GM18511 (cell line): Measurements from ENCODE around the gene PRKCH.
"Not testable (repeated sequence)": the region's sequence is repeated elsewhere in the genome, so short reads cannot be mapped to it uniquely, and the experiment has no call there.

ENCODE experiments used
- ATAC-seq: cut with Tn5 transposase; IDR thresholded peaks from one replicate; pipeline ENCODE4 v1.9.1; 2021; ENCODE audit warnings: mild to moderate bottlenecking, moderate library complexity; ENCODE audit not compliant: unreplicated experiment

Gene PRKCH

DNA sequence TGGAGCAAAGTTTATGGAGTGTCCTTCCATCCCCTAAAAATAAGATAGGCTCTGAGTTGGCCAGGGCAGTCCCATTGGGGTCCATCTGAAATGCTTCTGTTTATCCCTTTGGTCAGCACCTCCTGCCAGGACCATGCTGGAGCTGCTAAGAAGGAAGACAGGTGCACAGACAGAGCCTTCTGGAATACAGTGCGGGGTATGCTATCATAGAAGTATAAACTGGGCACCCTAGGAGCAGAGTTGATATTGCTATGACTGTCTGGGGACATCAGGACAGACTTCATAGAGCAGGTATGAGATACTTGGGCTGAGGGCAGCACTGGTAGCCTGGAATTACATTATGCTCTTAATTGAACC is 203.5 kb downstream of the PRKCH start:
- no peak for ATAC-seq

DNA sequence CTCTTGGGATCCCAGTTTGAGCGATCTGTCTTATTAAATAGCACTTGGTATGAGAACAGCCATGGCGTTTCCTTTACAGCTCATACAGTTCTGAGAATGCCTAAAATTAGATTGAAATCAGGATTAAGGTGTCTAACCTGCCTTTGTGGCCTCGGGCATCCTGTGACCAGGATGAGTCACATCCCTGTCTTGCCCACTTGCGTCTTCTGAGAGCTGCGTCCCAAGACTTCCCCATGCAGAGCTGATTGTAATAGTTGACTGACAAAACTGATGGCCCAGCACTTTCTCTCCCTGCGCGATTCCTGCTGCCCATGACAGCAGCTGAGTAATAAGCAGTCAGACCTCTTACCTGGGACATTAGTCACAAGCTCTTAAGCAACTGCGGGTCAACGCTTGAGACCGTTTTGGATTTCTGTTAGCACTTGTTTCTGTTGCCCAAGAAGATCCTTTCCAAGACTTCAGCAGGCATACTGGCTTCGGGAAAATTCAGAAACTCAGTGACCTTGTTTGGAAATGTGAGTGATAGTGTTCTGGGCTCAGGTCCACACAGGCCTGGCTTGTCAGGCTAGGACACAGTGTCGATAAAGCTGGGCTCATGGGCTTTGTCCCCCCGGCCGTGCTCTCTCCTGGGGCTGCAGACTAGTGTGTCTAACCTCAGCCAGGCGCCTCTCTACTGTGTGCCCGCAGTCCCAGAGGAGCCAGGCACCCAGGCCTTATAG is 204.1 kb downstream of the PRKCH start:
- peak; percentile 87 for ATAC-seq

DNA sequence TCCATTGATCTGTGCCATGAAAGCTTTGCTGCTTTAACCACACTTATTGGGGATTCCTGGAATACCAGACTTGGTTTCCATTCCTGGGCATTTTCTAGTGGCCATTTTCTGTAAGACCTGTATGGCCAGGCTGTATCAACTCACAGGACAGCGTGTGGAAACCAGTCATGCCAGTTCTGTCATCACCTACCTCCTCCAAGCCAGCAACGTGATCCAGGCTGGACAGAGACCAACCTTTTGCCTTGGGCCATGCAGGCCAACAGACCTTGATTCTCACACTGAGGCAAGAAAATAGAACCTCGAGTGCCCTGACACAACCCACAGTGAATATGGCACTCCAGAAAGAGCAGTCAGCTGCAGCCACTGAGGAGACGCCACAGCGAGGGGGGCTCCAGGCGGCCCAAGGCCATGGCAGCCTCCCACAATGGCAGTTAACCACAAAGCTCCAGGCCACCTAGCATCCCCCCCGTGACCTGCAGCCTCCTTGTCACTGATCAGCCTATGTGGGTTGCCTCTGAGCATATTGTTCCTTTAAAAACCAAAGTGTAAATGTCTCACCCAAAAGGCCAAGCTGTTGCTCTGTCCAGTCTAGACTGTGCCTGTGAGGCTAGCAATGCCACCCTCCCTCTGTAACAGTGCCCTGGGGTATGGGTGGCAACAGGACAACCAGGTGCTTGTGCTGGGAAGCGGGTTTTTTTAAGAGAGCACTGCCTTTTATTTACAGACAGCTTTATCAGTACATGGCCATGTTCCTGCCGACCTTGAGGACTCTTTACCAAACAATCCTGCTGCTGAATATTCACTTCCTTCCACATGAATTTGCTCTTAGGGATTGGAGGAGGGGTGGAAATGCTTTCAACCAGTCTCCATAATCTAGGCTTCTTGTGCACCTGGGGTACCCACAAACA is 205.3 kb downstream of the PRKCH start:
- ATAC-seq: no peak

DNA sequence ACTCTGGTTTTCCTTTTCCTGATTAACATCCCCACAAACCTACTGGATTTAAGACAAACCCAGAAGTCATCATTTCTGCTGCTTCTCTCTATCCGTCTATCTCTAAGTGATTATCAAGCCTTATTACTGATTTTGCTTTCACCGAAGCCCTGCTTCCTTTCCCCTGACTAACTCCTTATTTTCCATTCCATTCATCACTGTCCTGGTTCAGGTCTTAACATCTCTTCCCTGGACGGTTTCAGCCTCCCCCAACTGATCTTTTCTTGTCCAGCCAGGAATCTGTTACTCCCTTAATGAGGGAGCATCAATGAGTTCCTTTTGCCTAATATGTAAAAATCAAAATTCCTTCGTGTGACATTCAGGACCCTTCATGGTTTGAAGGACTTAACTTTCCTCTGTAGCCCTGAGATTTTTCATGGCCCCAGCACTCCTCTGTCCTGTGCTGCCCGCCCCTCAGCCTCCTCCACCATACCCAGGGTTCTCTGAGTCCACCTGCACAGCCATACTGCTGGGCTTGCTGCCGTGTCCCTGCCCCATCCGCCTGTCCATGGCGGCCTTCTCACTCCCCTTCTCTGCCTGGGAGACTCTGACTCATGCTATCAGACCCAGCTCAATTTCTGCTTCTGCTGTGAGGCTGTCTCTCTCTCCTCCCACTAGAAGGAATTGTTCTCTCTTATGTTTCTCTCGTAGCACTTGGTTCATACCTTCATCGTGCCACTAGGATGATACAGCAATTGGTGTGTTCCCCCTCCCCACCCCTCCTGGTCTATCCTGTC is 206.1 kb downstream of the PRKCH start:
- ATAC-seq: no peak

DNA sequence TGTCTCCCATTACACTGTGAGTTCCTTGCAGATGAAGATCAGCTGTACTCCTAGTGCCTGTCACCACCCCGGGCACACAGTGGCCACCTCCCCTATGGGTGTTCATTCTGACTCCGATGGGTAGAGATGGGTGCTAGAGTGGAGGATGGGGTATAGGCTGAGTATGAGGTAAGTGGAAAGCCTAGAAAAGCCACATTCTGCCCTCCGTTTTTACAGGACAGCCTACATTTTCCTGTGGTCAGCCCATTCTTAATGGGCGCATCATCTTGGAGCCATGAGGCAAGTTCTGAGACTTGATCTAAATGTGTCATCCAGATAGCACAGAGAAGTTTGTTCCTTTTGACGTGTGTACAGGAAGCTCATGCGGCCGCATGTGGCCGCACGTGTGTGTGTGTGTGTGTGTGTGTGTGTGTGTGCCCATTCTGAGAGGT is 207.2 kb downstream of the PRKCH start:
- no peak for ATAC-seq

DNA sequence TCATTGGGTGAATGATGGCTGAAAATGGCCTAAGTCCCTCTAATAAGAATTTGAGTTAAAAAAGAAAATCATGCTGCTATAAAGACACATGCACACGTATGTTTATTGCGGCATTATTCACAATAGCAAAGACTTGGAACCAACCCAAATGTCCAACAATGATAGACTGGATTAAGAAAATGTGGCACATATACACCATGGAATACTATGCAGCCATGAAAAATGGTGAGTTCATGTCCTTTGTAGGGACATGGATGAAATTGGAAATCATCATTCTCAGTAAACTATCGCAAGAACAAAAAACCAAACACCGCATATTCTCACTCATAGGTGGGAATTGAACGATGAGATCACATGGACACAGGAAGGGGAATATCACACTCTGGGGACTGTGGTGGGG is 208.0 kb downstream of the PRKCH start:
- not testable (repeated sequence) for ATAC-seq

DNA sequence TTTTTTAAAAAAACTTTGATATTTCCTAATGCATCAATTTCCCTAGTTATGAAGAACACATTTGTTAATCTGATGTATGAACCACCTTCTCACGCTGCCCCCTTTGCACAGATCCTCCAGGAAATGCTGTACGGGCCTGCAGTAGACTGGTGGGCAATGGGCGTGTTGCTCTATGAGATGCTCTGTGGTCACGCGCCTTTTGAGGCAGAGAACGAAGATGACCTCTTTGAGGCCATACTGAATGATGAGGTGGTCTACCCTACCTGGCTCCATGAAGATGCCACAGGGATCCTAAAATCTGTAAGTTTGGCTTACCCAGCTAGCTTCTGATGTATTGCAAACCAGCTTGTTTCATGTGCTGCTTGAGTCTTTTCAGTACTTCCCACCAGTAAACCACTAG is 208.9 kb downstream of the PRKCH start:
- no peak for ATAC-seq

DNA sequence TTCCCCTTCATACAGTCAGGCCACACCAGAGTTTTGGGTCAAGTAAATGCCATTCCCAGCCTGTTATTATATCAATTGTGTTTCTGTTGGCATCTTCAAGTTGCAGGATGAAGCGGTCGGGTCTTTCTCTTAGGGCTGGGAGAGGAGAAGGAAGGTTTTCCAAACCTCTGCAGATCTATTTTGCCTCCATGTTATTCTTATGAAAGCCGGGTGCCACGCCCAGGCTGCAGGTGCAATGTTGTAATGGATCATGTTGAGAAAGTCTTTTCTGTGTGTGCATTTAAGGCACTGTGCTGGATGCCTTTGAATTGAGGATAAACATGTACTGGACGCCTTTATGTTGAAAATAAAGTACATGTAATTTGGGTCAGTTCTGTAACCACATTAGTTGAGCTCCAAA is 209.5 kb downstream of the PRKCH start:
- ATAC-seq: no peak

DNA sequence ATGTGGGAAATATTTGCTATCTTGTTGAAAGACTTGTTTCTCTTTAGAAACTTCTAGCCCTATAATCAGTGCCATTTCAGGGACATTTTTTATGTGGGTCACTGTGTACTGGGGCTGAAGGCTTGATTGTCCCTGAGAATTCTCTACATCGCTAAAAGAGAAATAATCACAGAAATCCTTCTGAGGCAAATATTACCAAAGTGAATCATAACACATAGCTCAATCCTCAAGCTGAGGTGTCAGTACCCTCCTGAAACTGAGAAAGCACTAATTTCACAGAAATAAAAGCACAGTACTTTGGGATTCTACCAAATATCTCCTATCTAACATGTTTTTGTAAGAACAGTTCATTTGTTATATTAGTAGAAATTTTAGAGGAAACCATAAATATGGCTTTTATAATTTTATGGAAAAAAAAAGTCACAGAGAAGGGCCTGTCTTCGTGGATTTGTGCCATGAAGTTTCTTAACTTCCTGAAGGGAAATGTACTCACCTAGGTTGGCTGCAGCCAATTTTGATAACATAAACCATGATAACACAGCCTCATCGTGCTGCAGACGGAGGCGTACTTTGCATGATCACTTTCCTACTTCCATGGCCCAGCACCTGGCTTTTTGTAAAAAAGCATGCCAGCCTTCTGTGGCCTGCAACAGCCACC is 210.2 kb downstream of the PRKCH start:
- no peak for ATAC-seq

DNA sequence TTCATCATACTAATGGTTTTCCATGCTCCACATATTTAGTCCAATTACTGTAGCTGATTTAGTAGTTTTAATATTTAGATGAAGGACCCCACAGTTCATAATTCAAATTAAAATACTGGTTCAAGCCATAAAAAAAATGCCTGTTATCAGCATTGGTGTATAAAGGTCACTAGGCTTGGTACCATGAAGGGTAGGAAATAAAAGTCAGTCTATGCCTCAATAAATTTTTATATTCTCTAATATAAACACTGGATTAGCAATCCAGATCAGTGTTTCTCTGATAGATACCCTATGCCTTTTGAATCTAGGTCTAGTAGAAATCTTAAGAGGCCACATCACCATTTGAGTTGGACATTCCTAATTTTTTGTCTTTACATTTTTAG is 210.7 kb downstream of the PRKCH start:
- ATAC-seq: no peak

DNA sequence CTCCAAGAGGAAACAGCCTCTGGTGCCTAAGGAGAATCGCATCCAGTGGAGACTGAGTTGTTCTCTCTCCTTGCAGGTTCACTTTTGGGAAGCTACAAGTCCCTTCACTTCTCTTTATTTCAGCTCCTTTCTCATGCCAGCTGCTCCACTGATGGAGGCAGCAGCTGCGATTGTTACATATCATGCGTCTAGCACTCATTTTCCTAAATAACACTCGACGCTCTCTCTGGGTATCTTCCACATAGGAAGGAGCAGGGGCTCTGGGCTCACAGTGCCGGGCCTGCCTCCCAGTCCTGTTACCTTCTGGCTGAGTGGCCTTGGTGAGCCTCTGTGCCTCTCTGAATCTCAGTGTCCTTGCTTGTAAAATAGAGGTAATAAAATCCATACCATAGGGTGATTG is 211.4 kb downstream of the PRKCH start:
- no peak for ATAC-seq

DNA sequence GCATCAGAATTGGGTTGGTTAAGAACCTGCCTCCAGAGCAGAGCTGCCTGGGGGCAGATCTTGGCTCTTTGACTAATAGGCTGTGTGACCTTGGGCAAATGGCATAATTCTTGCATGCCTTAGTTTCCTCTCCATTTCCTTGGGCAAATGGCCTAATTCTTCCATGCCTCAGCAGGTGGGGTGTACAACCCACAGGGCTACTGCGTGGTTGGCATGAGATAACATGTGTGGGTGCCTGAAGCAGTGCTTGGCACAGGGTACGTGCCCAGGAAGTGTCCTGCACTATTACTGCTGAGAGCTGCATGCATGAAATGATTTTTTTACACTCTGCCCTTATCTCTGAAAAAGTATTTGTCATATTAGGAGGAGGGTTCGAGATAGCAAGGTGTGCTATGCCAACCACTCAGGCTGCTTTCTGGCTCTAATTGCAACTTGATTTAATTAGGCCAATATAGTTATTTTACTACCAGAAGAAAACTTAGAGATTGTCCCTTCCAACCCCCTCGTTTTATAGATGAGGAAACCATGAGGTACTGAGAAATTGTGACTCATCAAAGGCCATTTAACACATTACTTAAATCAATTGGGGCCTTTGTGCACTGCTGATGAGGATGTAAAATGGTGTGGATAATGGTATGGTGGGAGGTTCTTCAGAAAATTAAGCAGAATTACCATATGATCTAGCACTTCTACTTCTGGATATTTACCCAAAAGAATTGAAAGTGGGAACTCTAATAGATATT is 212.3 kb downstream of the PRKCH start:
- ATAC-seq: no peak

DNA sequence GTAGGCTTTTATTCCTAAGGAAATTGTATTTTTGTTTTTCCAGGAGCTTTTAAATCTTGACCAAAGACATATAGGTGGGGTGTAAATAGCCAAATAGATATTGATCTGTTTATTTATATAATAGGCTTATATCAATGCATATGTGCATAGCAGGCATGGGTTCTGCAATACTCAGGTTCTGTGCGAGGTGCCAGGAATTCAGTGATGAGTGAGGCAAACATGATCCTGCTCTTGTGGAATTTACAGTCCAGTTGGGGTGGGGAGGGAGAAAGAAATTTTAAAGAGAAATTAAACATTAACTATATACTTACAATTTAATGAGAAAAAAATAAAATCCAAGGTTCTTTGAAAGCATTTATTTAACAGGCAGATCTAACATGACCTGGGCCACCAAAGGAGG is 213.7 kb downstream of the PRKCH start:
- no peak for ATAC-seq

DNA sequence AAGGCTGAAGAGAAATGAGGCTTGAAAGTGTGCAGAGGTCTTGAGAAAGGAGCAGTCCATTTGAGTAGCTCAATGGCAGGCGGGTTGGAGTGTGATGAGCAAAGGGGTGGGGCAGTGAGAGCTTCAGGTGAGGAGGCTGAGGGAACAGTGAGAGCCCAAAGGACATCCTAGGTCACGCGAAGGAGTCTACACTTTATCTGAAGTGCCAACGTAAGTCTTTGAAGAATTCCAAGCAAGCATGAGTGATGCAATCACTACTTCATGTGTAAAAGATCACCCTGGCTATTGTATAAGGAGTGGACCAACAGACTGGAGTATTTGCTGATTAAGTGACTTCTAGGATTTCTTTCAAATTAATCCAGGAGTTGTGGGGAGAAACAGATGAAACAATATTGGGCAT is 214.1 kb downstream of the PRKCH start:
- ATAC-seq: no peak

DNA sequence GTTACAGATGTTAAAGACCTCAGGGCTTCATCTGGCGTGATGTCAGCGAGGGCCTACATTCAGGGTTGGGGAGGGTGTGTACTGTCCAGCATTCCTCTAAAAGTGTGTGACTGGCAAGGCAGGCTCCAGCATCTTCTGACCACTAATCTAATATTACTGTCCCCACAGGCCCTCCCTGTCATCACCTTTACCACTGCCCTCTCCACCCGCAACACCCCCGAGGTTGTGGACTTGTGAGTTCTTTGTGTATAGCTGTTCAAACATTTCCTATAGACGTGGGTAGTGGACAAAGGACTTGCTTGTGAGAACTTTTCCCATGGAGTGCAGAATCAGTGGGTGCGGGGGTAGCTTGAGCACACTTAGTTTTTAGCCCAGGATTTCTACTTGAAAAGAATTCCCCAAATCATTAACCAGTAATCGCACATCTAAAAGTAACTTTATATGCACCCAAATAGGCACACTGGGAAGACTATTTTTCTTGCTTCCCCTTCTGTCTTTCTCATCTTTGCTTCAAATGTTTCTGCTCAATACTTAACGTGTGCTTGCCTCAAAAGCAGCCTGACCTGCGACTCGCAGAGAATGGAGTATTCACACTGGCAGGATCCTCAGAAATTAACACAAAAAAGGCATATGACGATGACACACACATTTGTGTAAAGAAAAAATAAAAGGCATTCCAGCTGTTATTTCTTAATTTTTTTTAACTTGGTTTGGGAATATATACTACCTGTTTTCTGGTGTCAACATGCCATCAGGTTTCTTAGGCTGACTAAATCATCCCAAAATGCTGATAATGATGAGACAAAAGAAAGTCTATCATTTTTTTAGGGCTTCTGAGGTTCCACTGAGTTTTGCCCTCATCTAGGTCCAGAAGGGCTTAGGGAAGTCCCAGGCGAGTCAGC is 215.5 kb downstream of the PRKCH start:
- ATAC-seq: no peak

DNA sequence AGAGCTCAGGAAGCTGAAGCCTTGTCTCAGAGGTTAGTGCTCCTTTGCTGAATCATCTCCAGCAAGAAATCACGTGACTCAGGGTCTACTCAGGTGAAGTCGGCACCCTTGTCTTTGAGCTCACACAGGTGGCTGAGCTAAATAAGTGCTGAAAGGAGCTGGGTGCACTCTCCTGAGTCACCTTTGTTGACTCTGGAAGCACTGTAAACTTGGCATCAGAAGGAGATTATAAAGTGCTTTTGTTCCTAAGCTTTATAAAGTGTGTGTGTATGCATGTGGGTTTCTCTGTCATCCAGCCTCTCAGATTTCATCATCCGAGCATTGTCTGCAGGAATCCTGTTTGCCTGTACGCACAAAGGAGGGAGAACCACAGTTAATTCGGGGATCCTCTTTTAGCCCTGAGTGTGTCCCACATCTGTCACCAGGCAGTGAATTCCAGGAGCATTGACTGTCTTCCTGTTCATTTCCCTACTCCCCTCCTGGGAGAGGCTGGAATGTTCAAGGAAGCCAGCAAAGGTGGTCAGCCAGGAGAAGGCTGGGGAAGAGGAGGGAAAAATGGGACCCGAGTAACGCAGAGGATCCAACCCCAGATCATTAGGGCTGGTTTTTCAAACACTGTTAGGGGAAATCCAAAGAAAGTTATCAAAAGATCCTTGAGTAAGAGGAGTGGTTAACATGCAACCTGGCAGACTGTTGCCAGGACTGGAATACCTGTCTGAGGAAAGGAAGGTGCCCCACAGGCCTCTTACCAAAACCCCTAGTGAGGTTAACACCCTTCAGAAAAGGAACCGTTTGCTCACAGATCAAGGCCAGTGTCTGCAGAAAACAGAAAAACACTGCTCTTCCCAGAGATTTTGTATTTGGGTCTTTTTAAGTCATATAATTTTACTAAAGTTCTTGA is 216.4 kb downstream of the PRKCH start:
- peak; percentile 54 for ATAC-seq

DNA sequence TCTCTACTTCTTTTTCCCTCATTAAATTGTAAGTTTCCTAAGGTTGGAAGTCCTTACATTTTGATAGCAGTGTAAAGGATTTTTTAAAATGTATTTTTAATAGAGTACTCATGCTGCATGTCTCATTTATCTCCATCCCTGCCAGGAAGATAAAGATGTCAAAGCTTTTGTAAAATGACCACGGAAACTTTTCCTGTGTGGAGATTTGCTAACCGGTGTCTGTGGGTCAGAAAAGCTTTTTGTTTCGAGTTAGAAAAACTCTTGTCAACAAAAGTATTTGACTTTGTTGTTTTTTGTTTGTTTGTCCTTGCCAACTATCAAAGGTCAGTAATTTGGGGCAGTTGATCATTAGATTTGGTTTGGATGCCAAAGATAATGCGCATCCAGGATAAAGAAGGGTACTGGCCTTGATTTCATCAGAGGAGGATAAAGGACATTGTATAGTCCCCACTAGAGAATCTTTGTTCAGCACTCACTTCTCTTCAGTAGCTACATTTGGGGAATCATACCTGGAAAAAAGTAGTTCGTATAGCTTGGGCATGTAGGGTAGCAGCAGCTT is 217.2 kb downstream of the PRKCH start:
- ATAC-seq: no peak

DNA sequence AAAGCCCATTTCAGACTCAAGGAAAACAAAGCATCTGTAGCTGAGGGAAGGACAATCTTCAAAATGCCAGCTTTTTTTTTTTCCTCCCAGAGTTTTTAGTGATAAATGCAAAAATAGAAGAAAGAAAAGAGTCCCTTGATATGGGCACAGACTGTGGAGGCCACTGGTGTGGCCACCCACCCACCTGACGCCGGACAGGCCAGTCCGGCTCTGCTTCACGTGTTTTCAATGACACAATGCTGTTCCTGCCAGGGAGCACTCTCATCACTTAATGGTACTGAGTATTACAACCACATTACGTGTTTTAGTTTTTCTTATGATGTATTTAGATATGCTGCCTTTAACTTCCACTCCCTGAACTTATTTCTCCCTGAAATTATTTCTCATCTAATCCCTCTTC is 218.3 kb downstream of the PRKCH start:
- no peak for ATAC-seq
